Left lung (tissue), 10 donors: Measurements from ENCODE around the gene FGF21. TPM values are rescaled to one million over a fixed set of nuclear protein-coding genes. Genes with fewer than 3 reads are reported as not detected.

Source experiments
- ATAC-seq: fragments of 200-7000 bp; cut with Tn5 transposase; one replicate; pipeline ENCODE4 v1.9.1; 2020; ENCODE audit warnings: moderate library complexity
- DNase-seq, 4 donors: peaks; one replicate each; pipeline ENCODE4 v3.0.0-alpha.2; 2013 to 2020
- H3K27ac ChIP-seq, 2 donors: fragments of 200-600 bp; sonication (generic) in 1 of 2; one replicate each; pipeline versions ENCODE4 v1.5.0 to v1.8.0; 2020 to 2021
- H3K27me3 ChIP-seq, 2 donors: fragments of 200-600 bp; sonication (generic) in 1 of 2; one replicate each; pipeline versions ENCODE4 v1.5.0 to v1.8.0; 2020 to 2021
- H3K36me3 ChIP-seq, 2 donors: fragments of 200-600 bp; sonication (generic) in 1 of 2; one replicate each; pipeline versions ENCODE4 v1.5.0 to v1.8.0; 2020 to 2021
- H3K4me1 ChIP-seq, 2 donors: fragments of 200-600 bp; one replicate each; pipeline ENCODE4 v1.8.0; 2021
- H3K4me3 ChIP-seq, 2 donors: fragments of 200-600 bp; sonication (generic) in 1 of 2; one replicate each; pipeline versions ENCODE4 v1.5.0 to v1.8.0; 2020 to 2021; ENCODE audit warnings: mild to moderate bottlenecking in 1 of 2
- H3K9me3 ChIP-seq, 2 donors: fragments of 200-600 bp; sonication (generic) in 1 of 2; one replicate each; pipeline versions ENCODE4 v1.5.0 to v1.8.0; 2020 to 2021
- intact Hi-C, 2 donors: fragments of 100-400 bp; cut with DNase I; formaldehyde crosslinking; loops; one replicate each; pipeline versions ENCODE4 v1.11.2 to v1.14.2; 2022
- polyA plus RNA-seq, 6 donors: library from polyadenylated mRNA; unstranded; fragments of 120-200 nt; gene quantifications; one replicate each; pipeline ENCODE4 v1.2.1, GENCODE V29; 2013; ENCODE audit not compliant: insufficient read length in 6 of 6
- total RNA-seq, 2 donors: library from RNA; stranded (reverse); fragmentation: NEBNext Ultra II Directional; extraction: Animal tissue kit (Norgen Biotek cat#: 25700); gene quantifications; one replicate each; pipeline ENCODE4 v1.2.1, GENCODE V29; 2021
- TF ChIP-seq, protein P1 (sequence below), 2 donors: fragments of 200-600 bp; sonication (generic) in 1 of 2; IDR thresholded peaks; one replicate each; pipeline versions ENCODE4 v1.5.0 to v1.8.0; 2021; ENCODE audit warnings: antibody characterized with exemption in 2 of 2
- donor health status: DM: no; HTN: yes; CAD: no.
- donor health status: DM: no; HTN: no; CAD: no.

FGF21 gene
- total and polyA plus RNA-seq, 8 donors: not detected

DNA sequence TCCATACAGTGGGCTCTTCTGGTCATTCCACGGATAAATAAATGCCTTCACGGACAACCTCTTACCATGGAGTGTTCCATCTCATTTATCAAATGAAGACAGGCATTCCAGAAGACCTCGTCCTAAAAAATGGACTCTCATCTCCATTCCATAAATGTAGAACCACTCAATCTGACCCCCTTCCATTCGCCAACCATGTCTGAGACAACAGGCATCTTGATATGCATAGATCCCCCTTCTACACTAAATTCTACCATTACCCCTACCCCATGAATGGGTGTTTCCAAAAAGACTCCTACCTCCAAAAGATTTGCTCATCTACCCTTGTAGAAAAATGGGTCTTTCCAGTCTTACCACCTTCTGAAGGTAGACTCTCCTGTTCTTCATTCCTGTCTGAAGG is 23.9 kb upstream of the FGF21 start:
- intact Hi-C loops: no loop called here
- TF ChIP-seq, protein P1, sequence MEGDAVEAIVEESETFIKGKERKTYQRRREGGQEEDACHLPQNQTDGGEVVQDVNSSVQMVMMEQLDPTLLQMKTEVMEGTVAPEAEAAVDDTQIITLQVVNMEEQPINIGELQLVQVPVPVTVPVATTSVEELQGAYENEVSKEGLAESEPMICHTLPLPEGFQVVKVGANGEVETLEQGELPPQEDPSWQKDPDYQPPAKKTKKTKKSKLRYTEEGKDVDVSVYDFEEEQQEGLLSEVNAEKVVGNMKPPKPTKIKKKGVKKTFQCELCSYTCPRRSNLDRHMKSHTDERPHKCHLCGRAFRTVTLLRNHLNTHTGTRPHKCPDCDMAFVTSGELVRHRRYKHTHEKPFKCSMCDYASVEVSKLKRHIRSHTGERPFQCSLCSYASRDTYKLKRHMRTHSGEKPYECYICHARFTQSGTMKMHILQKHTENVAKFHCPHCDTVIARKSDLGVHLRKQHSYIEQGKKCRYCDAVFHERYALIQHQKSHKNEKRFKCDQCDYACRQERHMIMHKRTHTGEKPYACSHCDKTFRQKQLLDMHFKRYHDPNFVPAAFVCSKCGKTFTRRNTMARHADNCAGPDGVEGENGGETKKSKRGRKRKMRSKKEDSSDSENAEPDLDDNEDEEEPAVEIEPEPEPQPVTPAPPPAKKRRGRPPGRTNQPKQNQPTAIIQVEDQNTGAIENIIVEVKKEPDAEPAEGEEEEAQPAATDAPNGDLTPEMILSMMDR (IDR thresholded peaks at IDR 0.05): no peak
- peaks cover 0 to 5% of the 10 kb centered on the region in 2 donors for H3K4me1 ChIP-seq

DNA sequence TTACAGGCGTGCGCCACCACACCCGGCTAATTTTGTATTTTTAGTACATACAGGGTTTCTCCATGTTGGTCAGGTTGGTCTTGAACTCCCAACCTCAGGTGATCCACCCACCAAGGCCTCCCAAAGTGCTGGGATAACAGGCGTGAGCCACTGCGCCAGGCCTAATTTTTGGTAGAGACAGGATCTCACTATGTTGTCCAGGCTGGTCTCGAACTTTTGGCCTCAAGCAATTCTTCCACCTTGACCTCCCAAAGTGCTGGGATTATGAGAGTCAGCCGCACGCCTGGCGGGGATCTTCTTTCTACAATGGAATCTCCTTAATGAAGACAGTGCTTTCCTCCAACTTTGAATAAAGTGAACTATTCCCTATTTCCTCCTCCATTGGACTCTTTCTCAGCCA is 20.7 kb upstream of the FGF21 start:
- no peaks in the 10 kb centered on the region for H3K36me3 ChIP-seq
- no peak for DNase-seq
- ATAC-seq: no peak
- TF ChIP-seq, protein P1 (IDR thresholded peaks at IDR 0.05): no peak
- no peak overlapping the region for H3K27ac ChIP-seq
- H3K9me3 ChIP-seq: no peaks in the 10 kb centered on the region
- H3K4me3 ChIP-seq: no peak overlapping the region
- H3K27me3 ChIP-seq: peaks cover under 1 to 8% of the 10 kb centered on the region in 2 donors
- peaks cover 4 to 13% of the 10 kb centered on the region in 2 donors for H3K4me1 ChIP-seq
- intact Hi-C loops: no loop called here

More for the DNA sequence above, 23.9 kb upstream of the FGF21 start:
- Histone ChIP-seq H3K27me3 (no peaks in the 10 kb centered on the region), H3K4me3 (no peak overlapping the region), H3K9me3 (peaks cover 0 to 8% of the 10 kb centered on the region in 2 donors), H3K27ac (no peak overlapping the region), H3K36me3 (peaks cover 0 to 8% of the 10 kb centered on the region in 2 donors)
- no peak for ATAC-seq
- DNase-seq: no peak

DNA sequence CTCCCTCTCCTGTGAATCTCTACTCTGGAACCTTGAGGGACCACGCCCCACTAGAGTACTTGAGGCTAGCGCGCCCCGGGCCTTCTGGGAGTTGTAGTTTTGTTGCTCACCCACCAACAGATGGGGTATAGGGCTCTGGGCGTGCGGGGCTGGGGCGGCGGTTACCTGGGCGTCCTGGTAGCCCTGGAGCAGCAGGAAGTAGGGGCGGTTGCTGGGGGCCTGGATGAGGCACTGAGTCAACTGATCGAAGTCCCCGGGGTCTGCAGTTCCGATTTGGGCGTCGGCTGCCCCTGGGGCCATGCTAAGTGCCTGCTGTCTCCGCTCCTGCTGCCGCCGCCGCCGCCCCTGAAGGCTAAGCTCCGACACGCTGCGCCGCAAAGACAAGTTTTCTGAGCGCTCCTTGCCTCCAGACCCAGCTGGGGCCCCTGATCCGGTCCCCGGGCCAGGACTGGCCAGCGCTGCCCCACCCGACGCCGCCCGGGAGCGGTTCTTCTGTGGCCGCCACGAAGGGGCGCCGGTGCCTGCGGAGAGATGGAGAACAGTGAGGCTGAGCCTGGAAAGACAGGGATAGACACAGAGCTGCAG is 20.2 kb upstream of the FGF21 start:
- Histone ChIP-seq H3K27ac (no peak overlapping the region), H3K36me3 (no peaks in the 10 kb centered on the region), H3K4me3 (no peak overlapping the region), H3K9me3 (no peaks in the 10 kb centered on the region), H3K27me3 (peaks cover 5 to 13% of the 10 kb centered on the region in 2 donors), H3K4me1 (peaks cover 4 to 14% of the 10 kb centered on the region in 2 donors)
- TF ChIP-seq, protein P1 (IDR thresholded peaks at IDR 0.05): no peak
- intact Hi-C loops: no loop called here
- ATAC-seq: peak; percentile 39
- peak in 1 of 4 donors; percentile 75 for DNase-seq

DNA sequence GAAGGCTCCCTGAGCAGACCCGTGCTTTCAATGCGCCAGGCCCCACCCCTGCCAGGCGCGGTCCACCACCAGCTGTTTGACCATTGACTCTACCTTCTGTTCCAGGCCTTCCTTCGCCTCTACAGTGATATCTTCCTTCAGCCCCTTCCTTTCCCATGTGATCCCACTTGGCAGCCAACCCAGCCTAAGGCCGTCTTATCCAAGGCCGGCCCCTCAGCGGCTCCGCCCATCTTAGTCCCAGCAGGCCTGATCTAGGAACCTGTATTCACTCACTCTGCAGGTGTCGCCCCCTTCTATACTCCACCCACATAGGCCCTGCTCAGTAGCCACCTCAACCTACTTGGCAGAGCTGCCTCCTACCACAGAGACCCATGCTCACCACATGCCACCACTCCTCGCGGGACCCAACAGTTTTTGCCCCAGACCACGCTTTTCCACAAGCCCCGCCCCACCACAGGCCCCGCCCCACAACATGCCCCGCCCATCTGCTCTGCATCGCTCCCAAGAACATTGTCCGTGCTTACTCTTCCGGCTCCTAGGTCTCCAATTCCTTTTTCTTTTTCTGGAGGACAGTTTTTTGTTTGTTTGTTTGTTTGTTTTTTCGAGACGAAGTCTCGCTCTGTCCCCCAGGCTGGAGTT is 17.8 kb upstream of the FGF21 start:
- H3K4me3 ChIP-seq: no peak overlapping the region
- no peak for ATAC-seq

More for the DNA sequence above, 17.8 kb upstream of the FGF21 start:
- intact Hi-C loops: no loop called here
- peak in 1 of 4 donors; percentile 47 for DNase-seq
- TF ChIP-seq, protein P1 (IDR thresholded peaks at IDR 0.05): no peak
- Histone ChIP-seq H3K36me3 (no peaks in the 10 kb centered on the region), H3K27me3 (peaks cover 5 to 26% of the 10 kb centered on the region in 2 donors), H3K9me3 (no peaks in the 10 kb centered on the region), H3K4me1 (peaks cover 4 to 17% of the 10 kb centered on the region in 2 donors), H3K27ac (no peak overlapping the region)
